B cell (primary cell): ENCODE measurements around the gene KPNA2. TPM values are rescaled to one million over a fixed set of nuclear protein-coding genes. Genes with fewer than 3 reads are reported as not detected.
A peak's percentile ranks its signal among the peaks of the same experiment; 100 is the strongest.
"Not testable (repeated sequence)": the region's sequence is repeated elsewhere in the genome, so short reads cannot be mapped to it uniquely, and the experiment has no call there.

Source experiments
- ATAC-seq: fragments of 200-7000 bp; cut with Tn5 transposase; one replicate; pipeline ENCODE4 v1.10.0; 2021; ENCODE audit warnings: low read depth, mild to moderate bottlenecking, moderate number of reproducible peaks, moderate library complexity
- CTCF ChIA-PET: fragments of 350-600 bp; sonication (Branson Sonifier 250); formaldehyde crosslinking; loops from one replicate; lab custom pipeline; 2021; ENCODE audit warnings: antibody characterized with exemption, inconsistent platforms; lab: Charles Lee
- POLR2A ChIA-PET: fragments of 350-600 bp; sonication (Branson Sonifier 250); formaldehyde crosslinking; loops from one replicate; lab custom pipeline; 2021; ENCODE audit warnings: antibody characterized with exemption; lab: Charles Lee
- DNase-seq: peaks from one replicate; pipeline ENCODE4 v3.0.0; 2013
- H2AFZ ChIP-seq: 2 replicates; pipeline ENCODE4 v1.6.1; 2012; ENCODE audit warnings: mild to moderate bottlenecking, low read depth, low read length; ENCODE audit not compliant: insufficient read depth, poor library complexity, severe bottlenecking
- H3K27ac ChIP-seq, 2 donors: 1 replicate in 1 of 2; 2 replicates in 1 of 2; pipeline ENCODE4 v1.5.1; 2012 to 2013; ENCODE audit warnings: low read length in 2 of 2, mild to moderate bottlenecking in 2 of 2, moderate library complexity in 1 of 2
- H3K27me3 ChIP-seq, 4 experiments: fragments of 200-600 bp in 1 of 4; sonication (generic) in 1 of 4; replicated peaks in 1 of 4; 1 replicate in 2 of 4; 2 replicates in 2 of 4; pipeline versions ENCODE4 v1.6.1 to v1.7.0; 2013 to 2016; ENCODE audit warnings: low read length in 3 of 4, mild to moderate bottlenecking in 2 of 4, mixed read lengths in 1 of 4, moderate library complexity in 1 of 4; ENCODE audit not compliant: insufficient read depth in 4 of 4, control insufficient read depth in 3 of 4; ENCODE audit errors: control extremely low read depth in 1 of 4
- H3K36me3 ChIP-seq, 2 experiments: replicated peaks in 1 of 2; 1 replicate in 1 of 2; 2 replicates in 1 of 2; pipeline versions ENCODE4 v1.6.1 to v1.7.1; 2013; ENCODE audit warnings: low read length in 1 of 2; ENCODE audit not compliant: insufficient read depth in 2 of 2, control insufficient read depth in 1 of 2; ENCODE audit errors: control extremely low read depth in 1 of 2, extremely low read depth in 1 of 2
- H3K4me1 ChIP-seq, 2 donors: fragments of 200-600 bp in 1 of 2; sonication (generic) in 1 of 2; 1 replicate in 1 of 2; 2 replicates in 1 of 2; pipeline versions ENCODE4 v1.5.1 to v1.6.1; 2013 to 2017; ENCODE audit warnings: low read length in 2 of 2; ENCODE audit not compliant: control insufficient read depth in 2 of 2, insufficient read depth in 2 of 2
- H3K4me2 ChIP-seq: replicated peaks from 2 replicates; pipeline ENCODE3; 2012; ENCODE audit warnings: mild to moderate bottlenecking, low read depth, low read length; ENCODE audit not compliant: poor library complexity, severe bottlenecking
- H3K4me3 ChIP-seq, 5 experiments: fragments of 200-600 bp in 1 of 5; sonication (generic) in 1 of 5; 1 replicate in 3 of 5; 2 replicates in 2 of 5; pipeline versions ENCODE4 v1.5.1 to v1.7.0; 2011 to 2016; ENCODE audit warnings: low read length in 4 of 5, mild to moderate bottlenecking in 4 of 5, low read depth in 2 of 5, control low read depth in 1 of 5, moderate library complexity in 1 of 5; ENCODE audit not compliant: insufficient read depth in 1 of 5; ENCODE audit errors: control extremely low read depth in 1 of 5, extremely low read depth in 1 of 5
- H3K79me2 ChIP-seq: fragments of 200-600 bp; sonication (generic); one replicate; pipeline ENCODE4 v1.6.0; 2016; ENCODE audit warnings: low read length; ENCODE audit not compliant: control insufficient read depth, insufficient read depth
- H3K9ac ChIP-seq: fragments of 200-600 bp; sonication (generic); 2 replicates; pipeline ENCODE4 v1.6.1; 2017; ENCODE audit warnings: mild to moderate bottlenecking, low read length, moderate library complexity
- H3K9me3 ChIP-seq, 3 donors: one replicate each; pipeline versions ENCODE4 v1.6.1 to v1.7.1; 2013; ENCODE audit warnings: low read length in 2 of 3; ENCODE audit not compliant: control insufficient read depth in 2 of 3, insufficient read depth in 1 of 3; ENCODE audit errors: control extremely low read depth in 1 of 3
- H4K20me1 ChIP-seq: 2 replicates; pipeline ENCODE4 v1.6.0; 2012; ENCODE audit warnings: mild to moderate bottlenecking, low read length; ENCODE audit not compliant: insufficient read depth, control insufficient read depth, poor library complexity, severe bottlenecking
- H3K27ac Mint-ChIP-seq: one replicate; pipeline ENCODE4 v1.8.0; 2021; ENCODE audit warnings: mixed read lengths
- H3K27me3 Mint-ChIP-seq: one replicate; pipeline ENCODE4 v1.8.0; 2021; ENCODE audit warnings: mixed read lengths
- H3K4me1 Mint-ChIP-seq: one replicate; pipeline ENCODE4 v1.8.0; 2021; ENCODE audit warnings: mixed read lengths
- H3K4me3 Mint-ChIP-seq: one replicate; pipeline ENCODE4 v1.8.0; 2021; ENCODE audit warnings: mixed read lengths
- H3K9me3 Mint-ChIP-seq: one replicate; pipeline ENCODE4 v1.8.0; 2022; ENCODE audit warnings: mixed read lengths; ENCODE audit not compliant: insufficient read depth
- CTCF ChIP-seq: fragments of 200-600 bp; IDR thresholded peaks from one replicate; pipeline ENCODE4 v1.8.0; 2022; ENCODE audit warnings: antibody characterized with exemption, mild to moderate bottlenecking
- EZH2 ChIP-seq: IDR thresholded peaks from 2 replicates; pipeline ENCODE4 v1.6.1; 2012; ENCODE audit warnings: borderline replicate concordance, low read depth, mild to moderate bottlenecking, moderate library complexity, low read length; ENCODE audit not compliant: insufficient read depth, poor library complexity, severe bottlenecking
- WGBS: methylation state at CpG from one replicate; pipeline ENCODE4 v1.1.5; 2013; ENCODE audit warnings: missing lambda C conversion rate; ENCODE audit not compliant: insufficient coverage; 5-methylcytosine and 5-hydroxymethylcytosine counted together
- intact Hi-C: fragments of 100-400 bp; cut with micrococcal nuclease; formaldehyde crosslinking; loops from one replicate; pipeline ENCODE4 v1.10.0; 2022
- polyA plus RNA-seq: library from polyadenylated mRNA; depleted of rRNA; stranded (reverse); fragments of >200 nt; gene quantifications from 2 replicates; pipeline ENCODE4 v1.2.3, GENCODE V29; 2012
- total RNA-seq, 2 donors: library from RNA; stranded (reverse); fragments of 120-200 nt in 1 of 2; gene quantifications; 1 replicate in 1 of 2; 2 replicates in 1 of 2; pipeline versions ENCODE4 v1.2.3 to v1.2.4, GENCODE V29; 2013 to 2022

Gene KPNA2
- total and polyA plus RNA-seq, 2 donors (not counting 1 experiment from before 2014, with no cell fraction given) = 20.0 to 25.2 TPM

DNA sequence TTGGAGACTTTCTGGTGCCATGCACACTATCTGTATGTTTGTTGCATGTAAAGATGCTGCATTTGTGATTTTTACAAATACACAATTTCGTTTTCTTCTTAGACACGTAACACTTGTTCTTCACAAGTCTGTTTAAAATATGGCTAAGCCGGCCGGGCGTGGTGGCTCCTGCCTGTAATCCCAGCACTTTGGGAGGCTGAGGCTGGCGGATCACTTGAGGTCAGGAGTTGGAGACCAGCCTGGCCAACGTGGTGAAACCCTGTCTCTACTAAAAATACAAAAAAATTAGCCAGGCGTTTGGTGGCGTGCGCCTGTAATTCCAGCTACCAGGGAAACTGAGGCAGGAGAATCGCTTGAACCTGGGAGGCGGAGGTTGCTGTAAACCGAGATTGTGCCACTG is 14.7 kb upstream of the KPNA2 start:
- Histone ChIP-seq H3K4me3 (peak overlapping the region; percentile 55 to 92 (median 77)), H3K4me2 (peak overlapping the region; percentile 88), H3K4me1 (peaks cover 7 to 14% of the 10 kb centered on the region in 2 donors), H2AFZ (peak overlapping the region; percentile 92), H3K9ac (peak overlapping the region; percentile 77)
- ATAC-seq, H3K9me3 Mint-ChIP-seq, DNase-seq, H3K27me3 ChIP-seq, H3K27me3 Mint-ChIP-seq, H3K27ac ChIP-seq, H3K36me3 ChIP-seq, H3K9me3 ChIP-seq, H3K79me2 ChIP-seq, POLR2A ChIA-PET, H4K20me1 ChIP-seq: not testable (repeated sequence)
- Mint-ChIP-seq H3K4me3 (peak overlapping the region; percentile 90), H3K4me1 (peaks cover 18% of the 10 kb centered on the region), H3K27ac (peak overlapping the region; percentile 100)
- CTCF ChIA-PET = interaction anchor here (1.0 to 2.1 kb wide), 3 partner anchors 11 to 378 kb away, joined by 3 to 16 read pairs (median 3); no protein-coding TSS in a partner anchor
- WGBS = 91% methylated on average over 8 of the region's 13 CpGs
- intact Hi-C loops = loop anchor here (1.0 kb wide), 2 partner anchors 15 to 27 kb away; partner anchors contain the start of gene KPNA2

DNA sequence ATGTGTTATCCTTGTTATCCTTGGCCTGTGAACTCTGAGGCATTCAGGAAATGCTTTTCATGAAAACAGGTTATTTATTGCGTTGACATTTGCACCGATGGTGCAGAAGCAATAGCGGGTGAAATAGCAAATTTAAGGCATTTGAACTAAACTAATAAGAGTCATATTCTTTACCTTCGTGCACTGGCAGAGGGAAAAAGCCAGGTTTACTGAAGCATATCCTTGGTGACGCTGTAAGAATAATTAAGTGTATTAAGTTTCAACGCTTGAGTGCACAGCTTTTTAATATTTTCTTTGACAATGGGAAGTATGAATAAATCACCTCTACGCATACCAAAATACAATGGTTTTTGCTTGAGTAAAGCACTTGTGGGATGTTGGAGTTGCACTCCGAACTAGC is 13.6 kb upstream of the KPNA2 start:
- Mint-ChIP-seq H3K9me3 (no peaks in the 10 kb centered on the region), H3K27me3 (no peaks in the 10 kb centered on the region), H3K27ac (peak overlapping the region; percentile 26), H3K4me3 (peak overlapping the region; percentile 69), H3K4me1 (peaks cover 18% of the 10 kb centered on the region)
- Histone ChIP-seq H3K4me1 (peaks cover 7 to 14% of the 10 kb centered on the region in 2 donors), H3K27ac (no peak overlapping the region), H3K4me3 (no peak overlapping the region), H3K9me3 (peaks cover 0 to 8% (median 0%) of the 10 kb centered on the region in 3 donors), H3K36me3 (no peaks in the 10 kb centered on the region), H3K9ac (no peak overlapping the region), H3K27me3 (no peaks in the 10 kb centered on the region), H4K20me1 (no peaks in the 10 kb centered on the region), H3K4me2 (no peak overlapping the region), H2AFZ (no peak overlapping the region), H3K79me2 (no peaks in the 10 kb centered on the region)
- no peak for TF ChIP-seq EZH2
- no peak for TF ChIP-seq CTCF
- CTCF ChIA-PET = interaction anchor here (1.1 kb wide), 1 partner anchor 35 kb away, joined by 4 read pairs; no protein-coding TSS in a partner anchor
- no peak for ATAC-seq
- intact Hi-C loops = no loop called here
- POLR2A ChIA-PET = no interaction called here
- no peak for DNase-seq
- WGBS = 85% methylated on average over 4 of the region's 8 CpGs

GRCh38 chr17:68022547-68022946 is 13.0 kb upstream of the KPNA2 start:
- WGBS = 97% methylated on average over 11 of the region's 15 CpGs
- H2AFZ ChIP-seq, H3K36me3 ChIP-seq, H3K27me3 Mint-ChIP-seq, POLR2A ChIA-PET, H3K4me3 Mint-ChIP-seq, intact Hi-C loops, DNase-seq, H3K27ac ChIP-seq, H3K27ac Mint-ChIP-seq, H3K79me2 ChIP-seq, H3K4me3 ChIP-seq, H3K4me2 ChIP-seq, H3K9ac ChIP-seq, H3K9me3 ChIP-seq, H3K9me3 Mint-ChIP-seq, H4K20me1 ChIP-seq, ATAC-seq, H3K27me3 ChIP-seq: not testable (repeated sequence)
- peaks cover 7 to 14% of the 10 kb centered on the region in 2 donors for H3K4me1 ChIP-seq
- peaks cover 16% of the 10 kb centered on the region for H3K4me1 Mint-ChIP-seq
- CTCF ChIA-PET = interaction anchor here (1.1 kb wide), 1 partner anchor 36 kb away, joined by 4 read pairs; no protein-coding TSS in a partner anchor
